HG02678 (cell line): ENCODE results near the gene TMEM244.
"Not testable (repeated sequence)": the region's sequence is repeated elsewhere in the genome, so short reads cannot be mapped to it uniquely, and the experiment has no call there.

Experiments
- ATAC-seq: cut with Tn5 transposase; IDR thresholded peaks from one replicate; pipeline ENCODE4 v1.9.1; 2021; ENCODE audit warnings: mild to moderate bottlenecking, moderate library complexity; ENCODE audit not compliant: unreplicated experiment

TMEM244 gene

GRCh38 chr6:129871221-129871620, 10.1 kb upstream of the TMEM244 start:
- no peak for ATAC-seq

GRCh38 chr6:129867403-129867802, 6.3 kb upstream of the TMEM244 start:
- no peak for ATAC-seq

GRCh38 chr6:129866688-129867087, 5.6 kb upstream of the TMEM244 start:
- no peak for ATAC-seq

- no peak for ATAC-seq
Observed at GRCh38 chr6:129866256-129866655, 5.1 kb upstream of the TMEM244 start.

- no peak for ATAC-seq
Observed at GRCh38 chr6:129865013-129865412, 3.9 kb upstream of the TMEM244 start.

- no peak for ATAC-seq
Observed at GRCh38 chr6:129863664-129864063, 2.5 kb upstream of the TMEM244 start.

- ATAC-seq, result no peak
Observed at GRCh38 chr6:129859524-129859923, 1.6 kb downstream of the TMEM244 start.

GRCh38 chr6:129857838-129858237, 3.3 kb downstream of the TMEM244 start:
- no peak for ATAC-seq

- ATAC-seq, result no peak
Observed at GRCh38 chr6:129853996-129854711, 7.0 kb downstream of the TMEM244 start.

- ATAC-seq, result no peak
Observed at GRCh38 chr6:129852257-129852858, 8.8 kb downstream of the TMEM244 start.

GRCh38 chr6:129849456-129849855, 11.7 kb downstream of the TMEM244 start:
- no peak for ATAC-seq

GRCh38 chr6:129846761-129847160, 14.4 kb downstream of the TMEM244 start:
- no peak for ATAC-seq

- no peak for ATAC-seq
Observed at GRCh38 chr6:129845696-129846095, 15.4 kb downstream of the TMEM244 start.

GRCh38 chr6:129844118-129844891, 16.8 kb downstream of the TMEM244 start:
- no peak for ATAC-seq

- ATAC-seq, result no peak
Observed at GRCh38 chr6:129843573-129843972, 17.5 kb downstream of the TMEM244 start.

- ATAC-seq, result no peak
Observed at GRCh38 chr6:129842881-129843409, 18.2 kb downstream of the TMEM244 start.

- no peak for ATAC-seq
Observed at GRCh38 chr6:129842137-129842536, 19.0 kb downstream of the TMEM244 start.

- ATAC-seq, result not testable (repeated sequence)
Observed at GRCh38 chr6:129839562-129839961, 21.6 kb downstream of the TMEM244 start.

GRCh38 chr6:129835691-129836090, 25.4 kb downstream of the TMEM244 start:
- no peak for ATAC-seq

- ATAC-seq, result no peak
Observed at GRCh38 chr6:129832299-129832698, 28.8 kb downstream of the TMEM244 start.

GRCh38 chr6:129828229-129828628, 32.9 kb downstream of the TMEM244 start:
- no peak for ATAC-seq

GRCh38 chr6:129818251-129818650, 42.9 kb downstream of the TMEM244 start:
- no peak for ATAC-seq
